Heart left ventricle (tissue), 16 donors: ENCODE results near the gene RCHY1. TPM values are rescaled to one million over a fixed set of nuclear protein-coding genes. Genes with fewer than 3 reads are reported as not detected.

ENCODE experiments used
- ATAC-seq, 4 donors: fragments of 200-7000 bp; cut with Tn5 transposase; one replicate each; pipeline ENCODE4 v1.9.1; 2020 to 2022; ENCODE audit warnings: moderate library complexity in 4 of 4, mild to moderate bottlenecking in 3 of 4, moderate number of reproducible peaks in 1 of 4
- DNase-seq, 5 donors: peaks; one replicate each; pipeline ENCODE4 v3.0.0-alpha.2; 2020
- H3K27ac ChIP-seq, 12 donors: fragments of 200-600 bp; sonication (generic) in 4 of 12; one replicate each; pipeline versions ENCODE4 v1.5.0 to v1.8.0; 2016 to 2022; ENCODE audit warnings: mild to moderate bottlenecking in 2 of 12
- H3K27me3 ChIP-seq, 9 donors: fragments of 200-600 bp; sonication (generic) in 2 of 9; one replicate each; pipeline versions ENCODE4 v1.5.1 to v1.8.0; 2016 to 2022; ENCODE audit warnings: mild to moderate bottlenecking in 3 of 9
- H3K36me3 ChIP-seq, 9 donors: fragments of 200-600 bp; sonication (generic) in 2 of 9; one replicate each; pipeline versions ENCODE4 v1.5.0 to v1.8.0; 2018 to 2022; ENCODE audit warnings: mild to moderate bottlenecking in 2 of 9
- H3K4me1 ChIP-seq, 12 donors: fragments of 200-600 bp; sonication (generic) in 4 of 12; one replicate each; pipeline versions ENCODE4 v1.5.0 to v1.8.0; 2016 to 2022; ENCODE audit warnings: mild to moderate bottlenecking in 3 of 12
- H3K4me3 ChIP-seq, 12 donors: fragments of 200-600 bp; sonication (generic) in 4 of 12; one replicate each; pipeline versions ENCODE4 v1.5.0 to v1.8.0; 2017 to 2022; ENCODE audit warnings: mild to moderate bottlenecking in 9 of 12, moderate library complexity in 4 of 12
- H3K9me3 ChIP-seq, 12 donors: fragments of 200-600 bp; sonication (generic) in 4 of 12; one replicate each; pipeline versions ENCODE4 v1.5.0 to v1.8.0; 2016 to 2022; ENCODE audit warnings: mild to moderate bottlenecking in 1 of 12
- CTCF ChIP-seq, 12 donors: fragments of 200-600 bp; sonication (generic) in 4 of 12; IDR thresholded peaks; one replicate each; pipeline versions ENCODE4 v1.5.0 to v1.8.0; 2018 to 2022; ENCODE audit warnings: antibody characterized with exemption in 12 of 12, mild to moderate bottlenecking in 5 of 12
- POLR2A ChIP-seq, 2 donors: fragments of 450-650 bp; IDR thresholded peaks; one replicate each; pipeline ENCODE4 v1.6.1; 2017; ENCODE audit warnings: antibody characterized with exemption in 2 of 2, mild to moderate bottlenecking in 2 of 2, moderate library complexity in 2 of 2
- WGBS, 4 donors: extraction: QIAGEN DNeasy Blood & Tissue Kit in 2 of 4; methylation state at CpG; one replicate each; pipeline versions ENCODE4 v1.1.5 to v1.1.7; 2013 to 2018; 5-methylcytosine and 5-hydroxymethylcytosine counted together
- intact Hi-C, 10 donors: fragments of 100-400 bp; cut with DNase I; formaldehyde crosslinking; loops; one replicate each; pipeline versions ENCODE4 v1.11.1 to v1.14.2; 2022
- polyA plus RNA-seq, 2 donors: library from polyadenylated mRNA; stranded (reverse); fragments of 200-250 nt; gene quantifications; one replicate each; pipeline ENCODE4 v1.2.3, GENCODE V29; 2013
- total RNA-seq, 9 donors: library from RNA; depleted of rRNA in 2 of 9; stranded (reverse); fragments of >200 nt in 2 of 9; fragmentation: NEBNext Ultra II Directional in 3 of 9; extraction: Animal tissue kit (Norgen Biotek cat#: 25700) in 3 of 9; gene quantifications; one replicate each; pipeline versions ENCODE4 v1.1.0 to v1.2.4, GENCODE V29; 2016 to 2023
- donor health status: ischemic (EF 13 %, LVEDD 7.1; RV severe dilation, severe dysfunction).
- donor health status: healthy with polysubstance abuse.
- donor health status: DM: no; HTN: yes; CAD: no.
- donor health status: DM: no; HTN: no; CAD: no.
- donor health status: ischemic (EF 25% LVEDD 6.9; RV normal size, moderate dysfunction).
- donor health status: ischemic (EF 25% LVEDD 5.7; RV mildly dilated, moderate dysfunction).
- donor health status: healthy.
- donor health status: DM: yes; HTN: yes; CAD: no.
- donor health status: ischemic (EF 35%, LVEDD 5.7; RV mildly dilated, moderate dysfunction).
- donor health status: nonischemic (EF 11% LVEDD 7.7; RV severe dilation, severe dysfunction).
- donor health status: DM: yes; HTN: yes; CAD: no.
- donor health status: PGD.
- donor health status: ischemic (EF 29% LVEDD 5.4; RV normal size, mild dysfunction).
- donor health status: nonischemic (EF 23%, LVEDD 6.1; RV moderate dilation, normal function).

Gene RCHY1
- total and polyA plus RNA-seq, 11 donors = 17.7 to 54.1 (median 38.4) TPM

- Histone ChIP-seq H3K4me1 (no peaks in the 10 kb centered on the region), H3K9me3 (no peaks in the 10 kb centered on the region), H3K27ac (no peak within 1 kb of the TSS), H3K4me3 (no peak within 1 kb of the TSS), H3K36me3 (no peaks in the 10 kb centered on the region), H3K27me3 (peaks cover 0 to 13% (median 4%) of the 10 kb centered on the region in 9 donors)
- DNase-seq = no peak
- no peak for ATAC-seq
- WGBS, 4 donors = 65 to 70% (median 68%) methylated on average over 9 of the region's 9 CpGs
- intact Hi-C loops = no loop called here
- no peak for TF ChIP-seq CTCF (IDR thresholded peaks at IDR 0.05)
- no peak for TF ChIP-seq POLR2A (IDR thresholded peaks at IDR 0.05)
These were observed 41.3 kb upstream of the RCHY1 start, which contains the start of gene ODAPH for GRCh38 chr4:75555294-75556164. Gene ODAPH (plus strand): TSS chr4:75556066. CDS start chr4:75556083, 17 bp downstream.

GRCh38 chr4:75552452-75552851 is 38.2 kb upstream of the RCHY1 start:
- intact Hi-C loops = no loop called here
- H3K4me3 ChIP-seq = no peak overlapping the region
- no peaks in the 10 kb centered on the region for H3K36me3 ChIP-seq
- H3K27me3 ChIP-seq = peaks cover 0 to 7% (median 4%) of the 10 kb centered on the region in 9 donors
- ATAC-seq (no peak), DNase-seq (no peak)
- H3K27ac ChIP-seq = no peak overlapping the region
- no peak for TF ChIP-seq CTCF (IDR thresholded peaks at IDR 0.05)
- no peak for TF ChIP-seq POLR2A (IDR thresholded peaks at IDR 0.05)
- no peaks in the 10 kb centered on the region for H3K4me1 ChIP-seq
- H3K9me3 ChIP-seq = no peaks in the 10 kb centered on the region

- no peak for TF ChIP-seq POLR2A (IDR thresholded peaks at IDR 0.05)
- TF ChIP-seq CTCF (IDR thresholded peaks at IDR 0.05) = no peak
- peaks cover 0 to 15% (median 8%) of the 10 kb centered on the region in 9 donors for H3K36me3 ChIP-seq
- ATAC-seq (no peak), DNase-seq (no peak)
- H3K27me3 ChIP-seq = no peaks in the 10 kb centered on the region
- 88 to 91% (median 91%) methylated on average over 2 of the region's 2 CpGs for WGBS, 4 donors
- intact Hi-C loops = no loop called here
- H3K4me1 ChIP-seq = no peaks in the 10 kb centered on the region
- H3K4me3 ChIP-seq = no peak overlapping the region
- no peaks in the 10 kb centered on the region for H3K9me3 ChIP-seq
- H3K27ac ChIP-seq = no peak overlapping the region
These were observed 34.8 kb upstream of the RCHY1 start for GRCh38 chr4:75549019-75549418.

- 63 to 70% (median 66%) methylated on average over 15 of the region's 15 CpGs for WGBS, 4 donors
- intact Hi-C loops = no loop called here
These were observed 33.6 kb upstream of the RCHY1 start for GRCh38 chr4:75547647-75548387.

More at GRCh38 chr4:75547647-75548387, 33.6 kb upstream of the RCHY1 start:
- TF ChIP-seq POLR2A (IDR thresholded peaks at IDR 0.05) = no peak
- no peak for TF ChIP-seq CTCF (IDR thresholded peaks at IDR 0.05)
- ATAC-seq (peak in 2 of 4 donors; percentile 24 to 43), DNase-seq (peak; percentile 18 to 70 (median 31))
- H3K27ac ChIP-seq = no peak overlapping the region
- H3K4me3 ChIP-seq = no peak overlapping the region
- no peaks in the 10 kb centered on the region for H3K9me3 ChIP-seq
- no peaks in the 10 kb centered on the region for H3K27me3 ChIP-seq
- no peaks in the 10 kb centered on the region for H3K4me1 ChIP-seq
- H3K36me3 ChIP-seq = peaks cover 0 to 23% (median 13%) of the 10 kb centered on the region in 9 donors
